H9 (cell line): Measurements from ENCODE around the gene EDNRA. TPM values are rescaled to one million over a fixed set of nuclear protein-coding genes. Genes with fewer than 3 reads are reported as not detected.

Source experiments
- DNase-seq: peaks from one replicate; pipeline ENCODE4 v3.0.0-alpha.2; 2017
- H2AFZ ChIP-seq: one replicate; pipeline ENCODE4 v1.6.1; 2013; ENCODE audit warnings: mild to moderate bottlenecking, low read length, control low read depth, moderate library complexity
- H2AK5ac ChIP-seq: 2 replicates; pipeline ENCODE4 v1.6.1; 2013; ENCODE audit warnings: low read length, control low read depth, mixed read lengths; ENCODE audit not compliant: insufficient read length
- H2BK120ac ChIP-seq: one replicate; pipeline ENCODE4 v1.6.1; 2013; ENCODE audit warnings: low read depth, mild to moderate bottlenecking, low read length, control low read depth, inconsistent platforms; ENCODE audit not compliant: poor library complexity, severe bottlenecking
- H2BK12ac ChIP-seq: 2 replicates; pipeline ENCODE4 v1.6.1; 2013; ENCODE audit warnings: low read length, control low read depth, mixed read lengths, low read depth; ENCODE audit not compliant: insufficient read length
- H2BK15ac ChIP-seq: 2 replicates; pipeline ENCODE4 v1.6.1; 2013; ENCODE audit warnings: low read depth, low read length, control low read depth
- H2BK20ac ChIP-seq: one replicate; pipeline ENCODE4 v1.6.1; 2013; ENCODE audit warnings: low read depth, mild to moderate bottlenecking, low read length, control low read depth, inconsistent platforms; ENCODE audit not compliant: poor library complexity, severe bottlenecking
- H2BK5ac ChIP-seq: 2 replicates; pipeline ENCODE4 v1.6.1; 2013; ENCODE audit warnings: low read length, control low read depth, mixed read lengths; ENCODE audit not compliant: insufficient read length
- H3K14ac ChIP-seq: 2 replicates; pipeline ENCODE4 v1.6.1; 2013; ENCODE audit warnings: low read length, control low read depth; ENCODE audit not compliant: insufficient read depth
- H3K18ac ChIP-seq: 2 replicates; pipeline ENCODE4 v1.6.1; 2013; ENCODE audit warnings: low read depth, mild to moderate bottlenecking, mixed read lengths, low read length, control low read depth; ENCODE audit not compliant: insufficient read length
- H3K23ac ChIP-seq: 2 replicates; pipeline ENCODE4 v1.6.1; 2013; ENCODE audit warnings: low read length, control low read depth, mixed read lengths, low read depth; ENCODE audit not compliant: insufficient read length
- H3K23me2 ChIP-seq: 2 replicates; pipeline ENCODE4 v1.6.1; 2013; ENCODE audit warnings: low read depth, mild to moderate bottlenecking, mixed read lengths, low read length, control low read depth; ENCODE audit not compliant: insufficient read length, poor library complexity, severe bottlenecking
- H3K27ac ChIP-seq: 2 replicates; pipeline ENCODE4 v1.5.1; 2013; ENCODE audit warnings: low read length, control low read depth, mixed read lengths, low read depth; ENCODE audit not compliant: insufficient read length
- H3K27me3 ChIP-seq: 2 replicates; pipeline ENCODE4 v1.6.1; 2013; ENCODE audit warnings: low read length, control low read depth, inconsistent platforms; ENCODE audit not compliant: insufficient read depth
- H3K4ac ChIP-seq: 2 replicates; pipeline ENCODE4 v1.6.1; 2013; ENCODE audit warnings: low read depth, mild to moderate bottlenecking, control low read depth, inconsistent platforms, low read length, moderate library complexity
- H3K4me1 ChIP-seq: 2 replicates; pipeline ENCODE4 v1.6.1; 2013; ENCODE audit warnings: low read length, control low read depth, inconsistent platforms; ENCODE audit not compliant: insufficient read depth
- H3K4me2 ChIP-seq: 2 replicates; pipeline ENCODE4 v1.6.1; 2013; ENCODE audit warnings: low read length, control low read depth, mixed read lengths; ENCODE audit not compliant: insufficient read length, insufficient read depth
- H3K56ac ChIP-seq: 2 replicates; pipeline ENCODE4 v1.6.1; 2013; ENCODE audit warnings: low read depth, mild to moderate bottlenecking, mixed read lengths, low read length, control low read depth; ENCODE audit not compliant: insufficient read length
- H3K79me1 ChIP-seq: 2 replicates; pipeline ENCODE4 v1.6.1; 2013; ENCODE audit warnings: low read depth, mild to moderate bottlenecking, moderate library complexity, low read length, control low read depth, inconsistent platforms; ENCODE audit not compliant: insufficient read depth, poor library complexity, severe bottlenecking
- H3K79me2 ChIP-seq: 2 replicates; pipeline ENCODE4 v1.6.1; 2013; ENCODE audit warnings: low read length, control low read depth, inconsistent platforms; ENCODE audit not compliant: insufficient read depth
- H3K9ac ChIP-seq: 2 replicates; pipeline ENCODE4 v1.6.1; 2013; ENCODE audit warnings: low read length, control low read depth, mixed read lengths; ENCODE audit not compliant: insufficient read length; ENCODE audit errors: extremely low read depth
- H3K9me3 ChIP-seq: one replicate; pipeline ENCODE4 v1.6.1; 2013; ENCODE audit warnings: low read depth, low read length, inconsistent platforms; ENCODE audit not compliant: control insufficient read depth
- H3T11ph ChIP-seq: one replicate; pipeline ENCODE4 v1.6.1; 2013; ENCODE audit warnings: mild to moderate bottlenecking, low read length, control low read depth, inconsistent platforms
- H4K20me1 ChIP-seq: one replicate; pipeline ENCODE4 v1.6.1; 2013; ENCODE audit not compliant: control insufficient read depth, insufficient read length, insufficient read depth
- H4K5ac ChIP-seq: 2 replicates; pipeline ENCODE4 v1.6.1; 2013; ENCODE audit warnings: low read depth, mild to moderate bottlenecking, mixed read lengths, low read length, control low read depth; ENCODE audit not compliant: insufficient read length
- H4K8ac ChIP-seq: replicated peaks from 2 replicates; pipeline ENCODE4 v1.6.1; 2013; ENCODE audit warnings: low read length, control low read depth, mixed read lengths, low read depth; ENCODE audit not compliant: insufficient read length
- H4K91ac ChIP-seq: 2 replicates; pipeline ENCODE4 v1.6.1; 2013; ENCODE audit warnings: low read depth, mild to moderate bottlenecking, moderate library complexity, mixed read lengths, low read length, control low read depth; ENCODE audit not compliant: insufficient read length
- H3K27ac Mint-ChIP-seq, 3 experiments: 2 replicates in 2 of 3; 3 replicates in 1 of 3; pipeline ENCODE4 v1.8.0; 2020 to 2021; ENCODE audit warnings: mixed read lengths in 3 of 3, mild to moderate bottlenecking in 1 of 3, moderate library complexity in 1 of 3
- H3K27me3 Mint-ChIP-seq: 2 replicates; pipeline ENCODE4 v1.8.0; 2021; ENCODE audit warnings: low read depth, mild to moderate bottlenecking, moderate library complexity, mixed read lengths
- H3K36me3 Mint-ChIP-seq, 3 experiments: 2 replicates in 2 of 3; 3 replicates in 1 of 3; pipeline ENCODE4 v1.8.0; 2020 to 2021; ENCODE audit warnings: low read depth in 3 of 3, mixed read lengths in 3 of 3; ENCODE audit not compliant: insufficient read depth in 1 of 3
- H3K4me1 Mint-ChIP-seq, 2 experiments: 2 replicates each; pipeline ENCODE4 v1.8.0; 2020; ENCODE audit warnings: mixed read lengths in 2 of 2
- H3K4me3 Mint-ChIP-seq, 2 experiments: 2 replicates in 1 of 2; 3 replicates in 1 of 2; pipeline ENCODE4 v1.8.0; 2020 to 2021; ENCODE audit warnings: mild to moderate bottlenecking in 2 of 2, mixed read lengths in 2 of 2, moderate library complexity in 1 of 2
- H3K9me3 Mint-ChIP-seq, 2 experiments: 2 replicates in 1 of 2; 3 replicates in 1 of 2; pipeline ENCODE4 v1.8.0; 2020; ENCODE audit warnings: mild to moderate bottlenecking in 2 of 2, mixed read lengths in 2 of 2, moderate library complexity in 1 of 2
- CTCF ChIP-seq: fragments of 200-600 bp; sonication (generic); conservative IDR thresholded peaks from 3 replicates; pipeline ENCODE4 v1.8.0; 2021; ENCODE audit warnings: antibody characterized with exemption, mild to moderate bottlenecking
- WGBS: extraction: QIAGEN DNeasy Blood & Tissue Kit; methylation state at CpG from one replicate; pipeline ENCODE4 v1.1.7; 2013; ENCODE audit warnings: missing lambda C conversion rate, low lambda C conversion rate, mixed read lengths; ENCODE audit not compliant: insufficient read length; ENCODE audit errors: extremely low coverage; 5-methylcytosine and 5-hydroxymethylcytosine counted together
- total RNA-seq: library from RNA; stranded (reverse); gene quantifications from 2 replicates; pipeline ENCODE4 v1.2.1, GENCODE V29; 2021

EDNRA gene
- total RNA-seq, 1 experiment from 2014 or later: 1.6 TPM

GRCh38 chr4:147535124-147535523 lies 54.2 kb downstream of the EDNRA start:
- Histone ChIP-seq H3K79me2 (no peaks in the 10 kb centered on the region), H2BK15ac (no peak overlapping the region), H2AK5ac (no peak overlapping the region), H2AFZ (no peak overlapping the region), H3K9ac (no peak overlapping the region), H3T11ph (no peak overlapping the region), H3K27ac (no peak overlapping the region), H3K4me2 (no peak overlapping the region), H3K14ac (no peak overlapping the region), H4K8ac (no peak overlapping the region), H3K23me2 (no peaks in the 10 kb centered on the region), H3K9me3 (no peaks in the 10 kb centered on the region), H3K27me3 (no peaks in the 10 kb centered on the region), H2BK20ac (no peak overlapping the region), H3K4ac (no peak overlapping the region), H4K20me1 (no peaks in the 10 kb centered on the region), H3K79me1 (no peaks in the 10 kb centered on the region), H2BK5ac (no peak overlapping the region), H3K23ac (no peak overlapping the region), H2BK120ac (no peak overlapping the region), H3K18ac (no peak overlapping the region), H3K4me1 (no peaks in the 10 kb centered on the region), H2BK12ac (no peak overlapping the region), H4K5ac (no peak overlapping the region), H3K56ac (no peak overlapping the region), H4K91ac (no peak overlapping the region)
- no peak for DNase-seq
- Mint-ChIP-seq H3K9me3 (no peaks in the 10 kb centered on the region), H3K4me3 (no peak overlapping the region), H3K27me3 (no peaks in the 10 kb centered on the region), H3K4me1 (peaks cover 0 to 6% of the 10 kb centered on the region in 2 experiments; a peak in 3 of 4 replicates), H3K27ac (no peak overlapping the region), H3K36me3 (no peaks in the 10 kb centered on the region)
- TF ChIP-seq CTCF: no peak
- WGBS: no CpG with 5 or more reads among the region's 6 CpGs
